ENCODE measurements around the gene SCNN1G.

- TF ChIP-seq POLR2A (IDR thresholded peaks at IDR 0.05): no peak
- TF ChIP-seq, protein P1, sequence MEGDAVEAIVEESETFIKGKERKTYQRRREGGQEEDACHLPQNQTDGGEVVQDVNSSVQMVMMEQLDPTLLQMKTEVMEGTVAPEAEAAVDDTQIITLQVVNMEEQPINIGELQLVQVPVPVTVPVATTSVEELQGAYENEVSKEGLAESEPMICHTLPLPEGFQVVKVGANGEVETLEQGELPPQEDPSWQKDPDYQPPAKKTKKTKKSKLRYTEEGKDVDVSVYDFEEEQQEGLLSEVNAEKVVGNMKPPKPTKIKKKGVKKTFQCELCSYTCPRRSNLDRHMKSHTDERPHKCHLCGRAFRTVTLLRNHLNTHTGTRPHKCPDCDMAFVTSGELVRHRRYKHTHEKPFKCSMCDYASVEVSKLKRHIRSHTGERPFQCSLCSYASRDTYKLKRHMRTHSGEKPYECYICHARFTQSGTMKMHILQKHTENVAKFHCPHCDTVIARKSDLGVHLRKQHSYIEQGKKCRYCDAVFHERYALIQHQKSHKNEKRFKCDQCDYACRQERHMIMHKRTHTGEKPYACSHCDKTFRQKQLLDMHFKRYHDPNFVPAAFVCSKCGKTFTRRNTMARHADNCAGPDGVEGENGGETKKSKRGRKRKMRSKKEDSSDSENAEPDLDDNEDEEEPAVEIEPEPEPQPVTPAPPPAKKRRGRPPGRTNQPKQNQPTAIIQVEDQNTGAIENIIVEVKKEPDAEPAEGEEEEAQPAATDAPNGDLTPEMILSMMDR (IDR thresholded peaks at IDR 0.05): no peak
Observed at GRCh38 chr16:23227529-23227928, 45.0 kb downstream of the SCNN1G start.
